Measurements from ENCODE around the gene RHBDF1. TPM values are rescaled to one million over a fixed set of nuclear protein-coding genes. Genes with fewer than 3 reads are reported as not detected.

RHBDF1 gene
- total RNA-seq, 1 experiment from 2014 or later, result 60.8 TPM

- Mint-ChIP-seq H3K36me3 (peaks cover 17% of the 10 kb centered on the region), H3K4me3 (no peak overlapping the region), H3K27me3 (ENCODE audit: low read depth) (no peaks in the 10 kb centered on the region), H3K9me3 (no peaks in the 10 kb centered on the region), H3K27ac (peak overlapping the region; percentile 45; the same call in 1 of the 2 replicates), H3K4me1 (peaks cover 8% of the 10 kb centered on the region; the same call in 1 of the 2 replicates)
- ChIA-PET POLR2A (interaction anchor here (0.5 to 1.3 kb wide), 2 partner anchors 14 to 326 kb away, joined by 3 to 7 read pairs; no protein-coding TSS in a partner anchor), CTCF (interaction anchor here (0.5 to 8.2 kb wide), 7 partner anchors 9 to 98 kb away, joined by 3 to 63 read pairs (median 5); no protein-coding TSS in a partner anchor)
- no peak for DNase-seq (ENCODE audit: low spot score)
- TF ChIP-seq, protein P1, sequence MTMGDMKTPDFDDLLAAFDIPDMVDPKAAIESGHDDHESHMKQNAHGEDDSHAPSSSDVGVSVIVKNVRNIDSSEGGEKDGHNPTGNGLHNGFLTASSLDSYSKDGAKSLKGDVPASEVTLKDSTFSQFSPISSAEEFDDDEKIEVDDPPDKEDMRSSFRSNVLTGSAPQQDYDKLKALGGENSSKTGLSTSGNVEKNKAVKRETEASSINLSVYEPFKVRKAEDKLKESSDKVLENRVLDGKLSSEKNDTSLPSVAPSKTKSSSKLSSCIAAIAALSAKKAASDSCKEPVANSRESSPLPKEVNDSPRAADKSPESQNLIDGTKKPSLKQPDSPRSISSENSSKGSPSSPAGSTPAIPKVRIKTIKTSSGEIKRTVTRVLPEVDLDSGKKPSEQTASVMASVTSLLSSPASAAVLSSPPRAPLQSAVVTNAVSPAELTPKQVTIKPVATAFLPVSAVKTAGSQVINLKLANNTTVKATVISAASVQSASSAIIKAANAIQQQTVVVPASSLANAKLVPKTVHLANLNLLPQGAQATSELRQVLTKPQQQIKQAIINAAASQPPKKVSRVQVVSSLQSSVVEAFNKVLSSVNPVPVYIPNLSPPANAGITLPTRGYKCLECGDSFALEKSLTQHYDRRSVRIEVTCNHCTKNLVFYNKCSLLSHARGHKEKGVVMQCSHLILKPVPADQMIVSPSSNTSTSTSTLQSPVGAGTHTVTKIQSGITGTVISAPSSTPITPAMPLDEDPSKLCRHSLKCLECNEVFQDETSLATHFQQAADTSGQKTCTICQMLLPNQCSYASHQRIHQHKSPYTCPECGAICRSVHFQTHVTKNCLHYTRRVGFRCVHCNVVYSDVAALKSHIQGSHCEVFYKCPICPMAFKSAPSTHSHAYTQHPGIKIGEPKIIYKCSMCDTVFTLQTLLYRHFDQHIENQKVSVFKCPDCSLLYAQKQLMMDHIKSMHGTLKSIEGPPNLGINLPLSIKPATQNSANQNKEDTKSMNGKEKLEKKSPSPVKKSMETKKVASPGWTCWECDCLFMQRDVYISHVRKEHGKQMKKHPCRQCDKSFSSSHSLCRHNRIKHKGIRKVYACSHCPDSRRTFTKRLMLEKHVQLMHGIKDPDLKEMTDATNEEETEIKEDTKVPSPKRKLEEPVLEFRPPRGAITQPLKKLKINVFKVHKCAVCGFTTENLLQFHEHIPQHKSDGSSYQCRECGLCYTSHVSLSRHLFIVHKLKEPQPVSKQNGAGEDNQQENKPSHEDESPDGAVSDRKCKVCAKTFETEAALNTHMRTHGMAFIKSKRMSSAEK (CRISPR knock-in tag; IDR thresholded peaks at IDR 0.05; ENCODE audit: borderline replicate concordance), result no peak
- TF ChIP-seq NFATC4 (CRISPR knock-in tag; IDR thresholded peaks at IDR 0.05), result no peak
- no peak for TF ChIP-seq GRHL2 (CRISPR knock-in tag; IDR thresholded peaks at IDR 0.05; ENCODE audit: insufficient replicate concordance, severe bottlenecking)
- no peak for TF ChIP-seq ETV6 (CRISPR knock-in tag; IDR thresholded peaks at IDR 0.05)
- no peak for TF ChIP-seq TEAD1 (CRISPR knock-in tag; IDR thresholded peaks at IDR 0.05)
- no peak for TF ChIP-seq SMAD4 (CRISPR knock-in tag; IDR thresholded peaks at IDR 0.05)
- no peak for TF ChIP-seq PRRX2 (CRISPR knock-in tag; IDR thresholded peaks at IDR 0.05)
- no peak for TF ChIP-seq NFE2L1 (CRISPR knock-in tag; IDR thresholded peaks at IDR 0.05)
- TF ChIP-seq TCF7 (CRISPR knock-in tag; IDR thresholded peaks at IDR 0.05; ENCODE audit: low read depth), result no peak
- ATAC-seq, result no peak
Observed at GRCh38 chr16:84718-85406, 12.4 kb upstream of the RHBDF1 start.

DNA sequence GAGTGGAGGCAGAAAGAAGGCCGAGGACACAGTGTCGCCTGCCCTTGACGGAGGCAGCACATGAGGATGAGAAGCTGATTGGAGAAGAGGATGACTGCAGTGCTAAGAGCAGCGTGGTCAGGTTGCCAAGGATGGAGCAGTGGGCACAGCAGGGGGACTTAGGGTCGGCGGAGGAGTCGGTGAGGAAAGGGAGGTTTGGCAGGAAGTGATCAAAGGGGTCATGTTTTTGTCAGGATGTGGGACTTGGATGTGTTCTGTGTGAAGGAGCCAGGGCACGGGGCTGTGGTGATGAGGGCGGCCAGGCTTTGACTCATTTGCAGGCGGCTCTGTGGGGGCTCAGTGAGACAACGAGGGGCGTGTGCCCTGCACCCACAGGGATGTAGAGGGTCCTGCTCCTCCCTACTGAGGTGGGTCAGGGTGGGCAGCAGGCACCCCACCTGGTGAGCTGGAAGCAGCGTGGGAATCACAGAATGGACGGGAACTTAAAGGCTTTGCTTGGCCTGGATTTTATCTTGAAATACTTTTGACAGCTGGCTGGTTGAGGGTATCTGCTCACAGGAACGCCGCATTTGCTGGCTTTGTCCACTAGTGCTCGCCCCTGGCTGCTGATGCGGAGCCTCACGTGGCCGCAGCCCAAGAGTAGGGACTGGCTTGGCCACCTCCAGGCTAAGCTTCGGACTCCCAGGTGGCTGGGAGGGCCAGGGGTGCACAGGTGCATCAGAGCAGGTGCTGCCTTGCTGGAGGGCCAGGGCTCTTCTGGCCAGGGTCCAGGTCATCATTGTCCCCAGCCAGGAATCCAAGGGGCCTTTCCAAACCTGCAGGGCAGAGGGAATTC lies 11.6 kb upstream of the RHBDF1 start:
- POLR2A ChIA-PET, result interaction anchor here (0.5 kb wide), 1 partner anchor 327 kb away, joined by 7 read pairs; no protein-coding TSS in a partner anchor
- TF ChIP-seq ZNF512 (CRISPR knock-in tag; IDR thresholded peaks at IDR 0.05; ENCODE audit: borderline replicate concordance) (no peak), ZNF423 (CRISPR knock-in tag; IDR thresholded peaks at IDR 0.05) (no peak), HMGA2 (CRISPR knock-in tag; IDR thresholded peaks at IDR 0.05) (no peak), ZNF121 (CRISPR knock-in tag; IDR thresholded peaks at IDR 0.05) (no peak), FOXP1 (CRISPR knock-in tag; IDR thresholded peaks at IDR 0.05; ENCODE audit: borderline replicate concordance) (no peak), ZSCAN18 (CRISPR knock-in tag; IDR thresholded peaks at IDR 0.05) (no peak), ZNF425 (CRISPR knock-in tag; conservative IDR thresholded peaks at IDR 0.05) (no peak), CDX4 (CRISPR knock-in tag; IDR thresholded peaks at IDR 0.05; ENCODE audit: borderline replicate concordance) (no peak), RORB (CRISPR knock-in tag; IDR thresholded peaks at IDR 0.05) (no peak), KAT7 (CRISPR knock-in tag; IDR thresholded peaks at IDR 0.05; ENCODE audit: borderline replicate concordance) (no peak)
- TF ChIP-seq, protein P2, sequence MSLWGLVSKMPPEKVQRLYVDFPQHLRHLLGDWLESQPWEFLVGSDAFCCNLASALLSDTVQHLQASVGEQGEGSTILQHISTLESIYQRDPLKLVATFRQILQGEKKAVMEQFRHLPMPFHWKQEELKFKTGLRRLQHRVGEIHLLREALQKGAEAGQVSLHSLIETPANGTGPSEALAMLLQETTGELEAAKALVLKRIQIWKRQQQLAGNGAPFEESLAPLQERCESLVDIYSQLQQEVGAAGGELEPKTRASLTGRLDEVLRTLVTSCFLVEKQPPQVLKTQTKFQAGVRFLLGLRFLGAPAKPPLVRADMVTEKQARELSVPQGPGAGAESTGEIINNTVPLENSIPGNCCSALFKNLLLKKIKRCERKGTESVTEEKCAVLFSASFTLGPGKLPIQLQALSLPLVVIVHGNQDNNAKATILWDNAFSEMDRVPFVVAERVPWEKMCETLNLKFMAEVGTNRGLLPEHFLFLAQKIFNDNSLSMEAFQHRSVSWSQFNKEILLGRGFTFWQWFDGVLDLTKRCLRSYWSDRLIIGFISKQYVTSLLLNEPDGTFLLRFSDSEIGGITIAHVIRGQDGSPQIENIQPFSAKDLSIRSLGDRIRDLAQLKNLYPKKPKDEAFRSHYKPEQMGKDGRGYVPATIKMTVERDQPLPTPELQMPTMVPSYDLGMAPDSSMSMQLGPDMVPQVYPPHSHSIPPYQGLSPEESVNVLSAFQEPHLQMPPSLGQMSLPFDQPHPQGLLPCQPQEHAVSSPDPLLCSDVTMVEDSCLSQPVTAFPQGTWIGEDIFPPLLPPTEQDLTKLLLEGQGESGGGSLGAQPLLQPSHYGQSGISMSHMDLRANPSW (CRISPR knock-in tag; conservative IDR thresholded peaks at IDR 0.05; ENCODE audit: low read depth), result no peak

More for the DNA sequence above, 11.6 kb upstream of the RHBDF1 start:
- peak; percentile 12 for ATAC-seq
- H3K4me1 Mint-ChIP-seq, result peaks cover 12% of the 10 kb centered on the region
- CTCF ChIA-PET, result interaction anchor here (0.5 to 8.2 kb wide), 7 partner anchors 9 to 299 kb away, joined by 3 to 63 read pairs (median 4); no protein-coding TSS in a partner anchor
- H3K27me3 Mint-ChIP-seq (ENCODE audit: low read depth), result no peaks in the 10 kb centered on the region
- no peaks in the 10 kb centered on the region for H3K9me3 Mint-ChIP-seq
- H3K4me3 Mint-ChIP-seq, result no peak overlapping the region
- H3K27ac Mint-ChIP-seq, result 0 out of 2 replicates have a peak overlapping the region, but pooled peaks have one; percentile 4
- peaks cover 20% of the 10 kb centered on the region for H3K36me3 Mint-ChIP-seq
- DNase-seq (ENCODE audit: low spot score), result no peak

Data from WTC11 (cell line).